ENCODE results near the gene PDCD1. TPM values are rescaled to one million over a fixed set of nuclear protein-coding genes. Genes with fewer than 3 reads are reported as not detected.

PDCD1 gene
- total and polyA plus RNA-seq, 12 donors = 1.3 to 14.2 (median 3.2) TPM

DNA sequence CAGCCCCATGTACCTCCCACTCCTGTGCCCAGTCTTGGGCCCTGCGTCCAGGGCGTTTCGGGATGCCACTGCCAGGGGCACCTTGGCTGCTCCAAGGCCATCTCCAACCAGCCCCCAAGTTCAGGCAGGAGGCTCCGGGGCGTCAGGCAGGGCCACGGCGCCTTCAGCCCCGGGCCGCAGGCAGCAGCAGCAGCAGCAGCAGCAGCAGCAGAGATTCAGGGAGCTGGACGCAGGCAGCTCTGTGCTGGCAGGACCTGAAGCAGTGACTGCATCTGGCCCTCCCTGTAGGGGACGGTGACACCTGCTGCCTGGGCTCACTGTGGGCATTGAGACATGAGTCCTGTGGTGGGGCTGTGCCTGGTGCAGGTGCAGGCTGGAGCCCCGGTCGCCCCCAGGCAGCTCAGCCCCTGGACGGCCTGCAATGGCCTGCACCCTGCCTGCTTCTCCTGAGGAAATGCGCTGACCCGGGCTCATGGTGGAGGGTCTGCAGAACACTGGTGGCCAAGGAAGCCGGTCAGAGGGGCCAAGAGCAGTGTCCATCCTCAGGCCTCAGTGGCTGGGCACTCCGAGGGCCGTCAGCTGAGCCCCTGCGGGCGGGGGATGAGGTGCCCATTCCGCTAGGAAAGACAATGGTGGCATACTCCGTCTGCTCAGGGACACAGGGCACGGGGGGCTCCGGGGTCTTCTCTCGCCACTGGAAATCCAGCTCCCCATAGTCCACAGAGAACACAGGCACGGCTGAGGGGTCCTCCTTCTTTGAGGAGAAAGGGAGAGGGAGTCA, 8.0 kb downstream of the PDCD1 start:
- Histone ChIP-seq H3K4me3 (no peak overlapping the region), H3K9me3 (no peaks in the 10 kb centered on the region), H3K36me3 (no peaks in the 10 kb centered on the region), H3K27me3 (peaks cover 0 to 6% (median 0%) of the 10 kb centered on the region in 7 donors), H3K27ac (no peak overlapping the region), H3K4me1 (peaks cover 8 to 22% (median 17%) of the 10 kb centered on the region in 9 donors)
- TF ChIP-seq, protein P1, sequence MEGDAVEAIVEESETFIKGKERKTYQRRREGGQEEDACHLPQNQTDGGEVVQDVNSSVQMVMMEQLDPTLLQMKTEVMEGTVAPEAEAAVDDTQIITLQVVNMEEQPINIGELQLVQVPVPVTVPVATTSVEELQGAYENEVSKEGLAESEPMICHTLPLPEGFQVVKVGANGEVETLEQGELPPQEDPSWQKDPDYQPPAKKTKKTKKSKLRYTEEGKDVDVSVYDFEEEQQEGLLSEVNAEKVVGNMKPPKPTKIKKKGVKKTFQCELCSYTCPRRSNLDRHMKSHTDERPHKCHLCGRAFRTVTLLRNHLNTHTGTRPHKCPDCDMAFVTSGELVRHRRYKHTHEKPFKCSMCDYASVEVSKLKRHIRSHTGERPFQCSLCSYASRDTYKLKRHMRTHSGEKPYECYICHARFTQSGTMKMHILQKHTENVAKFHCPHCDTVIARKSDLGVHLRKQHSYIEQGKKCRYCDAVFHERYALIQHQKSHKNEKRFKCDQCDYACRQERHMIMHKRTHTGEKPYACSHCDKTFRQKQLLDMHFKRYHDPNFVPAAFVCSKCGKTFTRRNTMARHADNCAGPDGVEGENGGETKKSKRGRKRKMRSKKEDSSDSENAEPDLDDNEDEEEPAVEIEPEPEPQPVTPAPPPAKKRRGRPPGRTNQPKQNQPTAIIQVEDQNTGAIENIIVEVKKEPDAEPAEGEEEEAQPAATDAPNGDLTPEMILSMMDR (IDR thresholded peaks at IDR 0.05) = no peak
- 95 to 97% methylated on average over 27 of the region's 27 CpGs for WGBS, 2 donors
- intact Hi-C loops (cut with DNase I) = loop anchor here in 1 of 10 donors (10.0 kb wide), 1 partner anchor 116 kb away; the partner anchor contains the start of gene D2HGDH
- no peak for ATAC-seq
- no peak for DNase-seq

- peak overlapping the region in 1 of 10 donors; percentile 2 for H3K27ac ChIP-seq
- H3K36me3 ChIP-seq = no peaks in the 10 kb centered on the region
- H3K4me1 ChIP-seq = peaks cover 8 to 23% (median 19%) of the 10 kb centered on the region in 9 donors
- no peak for ATAC-seq
- H3K9me3 ChIP-seq = no peaks in the 10 kb centered on the region
- TF ChIP-seq, protein P1 (IDR thresholded peaks at IDR 0.05) = no peak
- no peak overlapping the region for H3K4me3 ChIP-seq
- 89 to 90% methylated on average over 16 of the region's 16 CpGs for WGBS, 2 donors
- peaks cover 0 to 6% (median 0%) of the 10 kb centered on the region in 7 donors for H3K27me3 ChIP-seq
- intact Hi-C loops (cut with DNase I) = loop anchor here in 1 of 10 donors (10.0 kb wide), 1 partner anchor 115 kb away; the partner anchor contains the start of gene D2HGDH
- no peak for DNase-seq
These were observed 8.8 kb downstream of the PDCD1 start for GRCh38 chr2:241849616-241850543.

DNA sequence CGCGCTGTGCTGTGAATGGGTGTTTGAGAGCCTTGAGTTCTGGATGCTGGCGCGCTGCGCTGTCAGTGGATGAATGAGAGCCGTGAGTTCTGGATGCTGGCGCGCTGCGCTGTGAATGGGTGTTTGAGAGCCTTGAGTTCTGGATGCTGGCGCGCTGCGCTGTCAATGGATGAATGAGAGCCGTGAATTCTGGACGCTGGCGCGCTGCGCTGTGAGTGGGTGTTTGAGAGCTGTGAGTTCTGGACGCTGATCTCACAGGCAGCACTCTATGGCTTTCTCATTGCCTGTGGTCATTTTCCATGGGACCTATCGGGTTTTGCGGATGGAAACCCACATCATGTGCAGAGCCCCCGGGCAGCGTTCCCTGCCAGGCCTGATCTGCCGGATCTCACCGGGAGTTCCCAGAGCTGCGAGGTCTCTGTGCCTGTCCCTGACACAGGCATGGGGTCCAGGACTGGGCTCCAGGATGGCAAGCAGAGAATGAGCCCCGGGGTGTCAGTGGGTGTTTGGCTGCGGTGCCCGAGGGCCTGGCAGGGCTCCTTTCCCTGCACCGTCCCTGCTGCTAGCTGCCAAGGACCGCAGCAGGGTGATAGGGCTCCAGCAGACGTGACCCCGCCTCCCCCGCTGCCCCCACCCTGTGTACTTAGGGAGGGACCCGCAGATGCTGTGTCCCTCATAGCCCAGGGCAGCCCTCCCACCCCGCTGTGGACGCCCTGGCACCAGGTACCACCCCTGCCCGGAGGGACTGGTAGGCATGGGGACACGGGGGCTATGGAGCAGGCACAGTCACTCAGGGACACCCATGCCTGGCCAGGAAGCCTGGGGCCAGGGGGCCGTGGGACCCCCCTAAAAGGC, 9.7 kb downstream of the PDCD1 start:
- Histone ChIP-seq H3K27ac (peak overlapping the region in 1 of 10 donors; percentile 2), H3K27me3 (peaks cover 0 to 6% (median 0%) of the 10 kb centered on the region in 7 donors), H3K9me3 (no peaks in the 10 kb centered on the region), H3K4me1 (peaks cover 4 to 25% (median 15%) of the 10 kb centered on the region in 9 donors), H3K4me3 (no peak overlapping the region), H3K36me3 (no peaks in the 10 kb centered on the region)
- 85 to 87% methylated on average over 37 to 39 of the region's 39 CpGs for WGBS, 2 donors
- ATAC-seq (peak in 2 of 8 donors; percentile 3 to 11), DNase-seq (peak in 1 of 2 donors; percentile 20)
- TF ChIP-seq, protein P1 (IDR thresholded peaks at IDR 0.05) = no peak
- intact Hi-C loops (cut with DNase I) = no loop called here
